Gastrocnemius medialis (tissue), 4 donors: ENCODE measurements around the gene PCK2. TPM values are rescaled to one million over a fixed set of nuclear protein-coding genes. Genes with fewer than 3 reads are reported as not detected.

Experiments
- ATAC-seq, 2 donors: fragments of 150-250 bp; one replicate each; pipeline ENCODE4 v1.9.1; 2016
- DNase-seq, 2 donors: peaks; one replicate each; pipeline ENCODE4 v3.0.0-alpha.2; 2019
- H3K27ac ChIP-seq, 4 donors: fragments of 200-600 bp; sonication (generic); 1 replicate in 1 of 4; 2 replicates in 3 of 4; pipeline ENCODE4 v1.5.1; 2016 to 2018; ENCODE audit warnings: mild to moderate bottlenecking in 2 of 4, moderate library complexity in 1 of 4
- H3K27me3 ChIP-seq, 3 donors: fragments of 200-600 bp; sonication (generic) in 2 of 3; 1 replicate in 1 of 3; 2 replicates in 2 of 3; pipeline versions ENCODE4 v1.5.1 to v1.6.0; 2016 to 2019; ENCODE audit warnings: mild to moderate bottlenecking in 1 of 3, moderate library complexity in 1 of 3
- H3K36me3 ChIP-seq, 2 donors: fragments of 200-600 bp; sonication (generic) in 1 of 2; one replicate each; pipeline ENCODE4 v1.5.1; 2017 to 2018
- H3K4me1 ChIP-seq, 2 donors: fragments of 200-600 bp; sonication (generic) in 1 of 2; one replicate each; pipeline ENCODE4 v1.5.1; 2016 to 2017; ENCODE audit warnings: mild to moderate bottlenecking in 2 of 2
- H3K4me3 ChIP-seq, 4 donors: fragments of 200-600 bp; sonication (generic) in 3 of 4; 1 replicate in 1 of 4; 2 replicates in 3 of 4; pipeline ENCODE4 v1.5.1; 2016 to 2019; ENCODE audit warnings: mild to moderate bottlenecking in 2 of 4
- H3K9me3 ChIP-seq, 3 donors: fragments of 200-600 bp; sonication (generic) in 2 of 3; 1 replicate in 1 of 3; 2 replicates in 2 of 3; pipeline ENCODE4 v1.5.1; 2016 to 2019
- POLR2A ChIP-seq, 2 donors: fragments of 450-650 bp; IDR thresholded peaks; one replicate each; pipeline ENCODE4 v1.6.1; 2017; ENCODE audit warnings: antibody characterized with exemption in 2 of 2, mild to moderate bottlenecking in 2 of 2, moderate library complexity in 2 of 2
- in situ Hi-C, 4 donors: fragments of 200-750 bp; cut with MboI; loops; one replicate each; pipeline versions ENCODE4 v1.15.0 to v1.8.0; 2017; ENCODE audit warnings: low sequenced_read_pairs in 4 of 4
- intact Hi-C: fragments of 100-400 bp; cut with DNase I; formaldehyde crosslinking; loops from one replicate; pipeline ENCODE4 v1.15.1; 2023; ENCODE audit warnings: low total_unique reads
- total RNA-seq, 4 donors: library from RNA; depleted of rRNA; stranded (reverse); fragments of >200 nt; gene quantifications; one replicate each; pipeline versions ENCODE4 v1.1.0 to v1.2.3, GENCODE V29; 2016
- TF ChIP-seq, protein P1 (sequence below), 5 experiments: fragments of 450-650 bp in 3 of 5; fragments of 200-600 bp in 2 of 5; sonication (generic) in 2 of 5; IDR thresholded peaks in 4 of 5; conservative IDR thresholded peaks in 1 of 5; 1 replicate in 4 of 5; 2 replicates in 1 of 5; pipeline ENCODE4 v1.5.1; 2016 to 2019; ENCODE audit warnings: antibody characterized with exemption in 5 of 5, mild to moderate bottlenecking in 3 of 5, moderate library complexity in 3 of 5

PCK2 gene
- total RNA-seq, 4 donors from 2014 or later, result 1.9 to 9.8 (median 3.6) TPM

- peak overlapping the region in 1 of 4 donors; percentile 31 for H3K27ac ChIP-seq
- intact Hi-C loops, result no loop called here
- H3K4me1 ChIP-seq, result peaks cover 18 to 21% of the 10 kb centered on the region in 2 donors
- H3K36me3 ChIP-seq, result peaks cover 0 to 24% of the 10 kb centered on the region in 2 donors
- DNase-seq, result no peak
- H3K9me3 ChIP-seq, result no peaks in the 10 kb centered on the region
- TF ChIP-seq, protein P1, sequence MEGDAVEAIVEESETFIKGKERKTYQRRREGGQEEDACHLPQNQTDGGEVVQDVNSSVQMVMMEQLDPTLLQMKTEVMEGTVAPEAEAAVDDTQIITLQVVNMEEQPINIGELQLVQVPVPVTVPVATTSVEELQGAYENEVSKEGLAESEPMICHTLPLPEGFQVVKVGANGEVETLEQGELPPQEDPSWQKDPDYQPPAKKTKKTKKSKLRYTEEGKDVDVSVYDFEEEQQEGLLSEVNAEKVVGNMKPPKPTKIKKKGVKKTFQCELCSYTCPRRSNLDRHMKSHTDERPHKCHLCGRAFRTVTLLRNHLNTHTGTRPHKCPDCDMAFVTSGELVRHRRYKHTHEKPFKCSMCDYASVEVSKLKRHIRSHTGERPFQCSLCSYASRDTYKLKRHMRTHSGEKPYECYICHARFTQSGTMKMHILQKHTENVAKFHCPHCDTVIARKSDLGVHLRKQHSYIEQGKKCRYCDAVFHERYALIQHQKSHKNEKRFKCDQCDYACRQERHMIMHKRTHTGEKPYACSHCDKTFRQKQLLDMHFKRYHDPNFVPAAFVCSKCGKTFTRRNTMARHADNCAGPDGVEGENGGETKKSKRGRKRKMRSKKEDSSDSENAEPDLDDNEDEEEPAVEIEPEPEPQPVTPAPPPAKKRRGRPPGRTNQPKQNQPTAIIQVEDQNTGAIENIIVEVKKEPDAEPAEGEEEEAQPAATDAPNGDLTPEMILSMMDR (IDR thresholded peaks at IDR 0.05 in 4 of 5, conservative IDR thresholded peaks at IDR 0.05 in 1 of 5), result no peak
- TF ChIP-seq POLR2A (IDR thresholded peaks at IDR 0.05), result no peak
- no peak overlapping the region for H3K4me3 ChIP-seq
- in situ Hi-C loops, result loop anchor here in 1 of 4 donors (25.0 kb wide), 1 partner anchor 815 kb away; the partner anchor contains the start of genes BCL2L2, PABPN1 and PPP1R3E
- H3K27me3 ChIP-seq, result no peaks in the 10 kb centered on the region
- ATAC-seq, result no peak
Measured at GRCh38 chr14:24126939-24127338, 32.8 kb downstream of the PCK2 start.

DNA sequence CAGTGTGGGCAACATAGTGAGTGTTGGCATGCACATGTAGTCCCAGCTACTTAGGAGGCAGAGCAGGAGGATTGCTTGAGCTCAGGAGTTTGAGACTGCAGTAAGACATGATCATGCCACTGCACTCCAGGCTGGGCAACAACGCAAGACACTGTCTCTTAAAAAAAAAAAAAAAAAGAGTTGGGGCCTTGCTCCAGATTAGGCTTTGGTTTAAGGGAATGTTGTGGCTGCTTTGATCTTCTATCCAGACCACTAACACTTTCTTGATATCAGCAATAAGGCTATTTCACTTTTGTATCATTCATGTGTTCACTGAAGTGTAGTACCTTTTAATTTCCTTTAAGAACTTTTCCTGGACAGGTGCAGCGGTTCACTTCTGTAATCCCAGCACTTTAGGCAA, 33.6 kb downstream of the PCK2 start:
- in situ Hi-C loops, result loop anchor here in 1 of 4 donors (25.0 kb wide), 1 partner anchor 815 kb away; the partner anchor contains the start of genes BCL2L2, PABPN1 and PPP1R3E
- H3K36me3 ChIP-seq, result peaks cover 0 to 17% of the 10 kb centered on the region in 2 donors
- no peak overlapping the region for H3K4me3 ChIP-seq
- H3K9me3 ChIP-seq, result no peaks in the 10 kb centered on the region
- no peak for DNase-seq
- no peaks in the 10 kb centered on the region for H3K27me3 ChIP-seq
- TF ChIP-seq POLR2A (IDR thresholded peaks at IDR 0.05), result no peak
- TF ChIP-seq, protein P1 (IDR thresholded peaks at IDR 0.05 in 4 of 5, conservative IDR thresholded peaks at IDR 0.05 in 1 of 5), result no peak
- intact Hi-C loops, result no loop called here
- peaks cover 25 to 28% of the 10 kb centered on the region in 2 donors for H3K4me1 ChIP-seq
- no peak for ATAC-seq
- peak overlapping the region in 1 of 4 donors; percentile 31 for H3K27ac ChIP-seq

DNA sequence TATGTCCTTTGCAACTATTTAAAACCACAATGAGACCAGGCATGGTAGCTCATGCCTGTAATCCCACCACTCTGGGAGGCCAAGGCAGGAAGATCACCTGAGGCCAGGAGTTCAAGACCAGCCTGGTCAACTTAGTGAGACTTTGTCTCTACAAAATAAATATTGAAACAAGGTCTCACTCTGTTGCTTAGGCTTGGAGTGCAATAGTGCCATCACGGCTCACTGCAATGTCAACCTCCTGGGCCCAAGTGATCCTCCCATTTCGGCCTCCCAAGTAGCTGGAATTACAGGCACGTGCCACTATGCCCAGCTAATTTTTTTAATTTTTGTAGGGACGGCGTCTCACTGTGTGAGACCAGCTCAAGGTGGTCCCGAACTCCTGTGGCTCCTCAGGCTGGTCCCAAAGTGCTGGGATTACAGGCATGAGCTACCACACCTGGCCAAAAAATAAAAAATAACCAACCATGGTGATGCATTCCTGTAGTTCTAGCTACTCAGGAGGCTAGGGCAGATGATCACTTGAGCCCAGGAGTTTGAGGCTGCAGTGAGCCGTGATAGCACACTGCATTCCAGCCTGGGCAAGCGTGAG, 35.4 kb downstream of the PCK2 start:
- in situ Hi-C loops (loop anchor here in 1 of 4 donors (25.0 kb wide), 1 partner anchor 817 kb away; the partner anchor contains the start of genes BCL2L2, PABPN1 and PPP1R3E), intact Hi-C loops (no loop called here)
- Histone ChIP-seq H3K9me3 (no peaks in the 10 kb centered on the region), H3K27ac (peak overlapping the region; percentile 95 to 99 (median 98)), H3K27me3 (no peaks in the 10 kb centered on the region), H3K4me1 (peaks cover 29 to 34% of the 10 kb centered on the region in 2 donors), H3K36me3 (no peaks in the 10 kb centered on the region), H3K4me3 (no peak overlapping the region)
- no peak for ATAC-seq
- no peak for DNase-seq
- TF ChIP-seq, protein P1 (IDR thresholded peaks at IDR 0.05 in 4 of 5, conservative IDR thresholded peaks at IDR 0.05 in 1 of 5), result no peak
- TF ChIP-seq POLR2A (IDR thresholded peaks at IDR 0.05), result no peak

- in situ Hi-C loops, result loop anchor here in 1 of 4 donors (25.0 kb wide), 1 partner anchor 818 kb away; the partner anchor contains the start of genes BCL2L2, PABPN1 and PPP1R3E
- peaks cover 30 to 37% of the 10 kb centered on the region in 2 donors for H3K4me1 ChIP-seq
- H3K9me3 ChIP-seq, result no peaks in the 10 kb centered on the region
- no peaks in the 10 kb centered on the region for H3K36me3 ChIP-seq
- no peaks in the 10 kb centered on the region for H3K27me3 ChIP-seq
- DNase-seq, result no peak
- H3K4me3 ChIP-seq, result peak within 1 kb of the TSS; percentile 44 to 56 (median 48)
- no peak for ATAC-seq
- peak within 1 kb of the TSS; percentile 95 to 99 (median 98) for H3K27ac ChIP-seq
- intact Hi-C loops, result no loop called here
- TF ChIP-seq, protein P1 (IDR thresholded peaks at IDR 0.05 in 4 of 5, conservative IDR thresholded peaks at IDR 0.05 in 1 of 5), result no peak
- TF ChIP-seq POLR2A (IDR thresholded peaks at IDR 0.05), result no peak
Measured at GRCh38 chr14:24130380-24130716, 36.2 kb downstream of the PCK2 start, which contains the start of gene FITM1. TSS of gene FITM1 (plus strand) at chr14:24130659. CDS start at chr14:24131564, 905 bp downstream.
